GM21367 (cell line): ENCODE results near the gene DDIT3.

Experiments
- ATAC-seq: cut with Tn5 transposase; IDR thresholded peaks from one replicate; pipeline ENCODE4 v1.9.1; 2021; ENCODE audit not compliant: unreplicated experiment

The DDIT3 gene

DNA sequence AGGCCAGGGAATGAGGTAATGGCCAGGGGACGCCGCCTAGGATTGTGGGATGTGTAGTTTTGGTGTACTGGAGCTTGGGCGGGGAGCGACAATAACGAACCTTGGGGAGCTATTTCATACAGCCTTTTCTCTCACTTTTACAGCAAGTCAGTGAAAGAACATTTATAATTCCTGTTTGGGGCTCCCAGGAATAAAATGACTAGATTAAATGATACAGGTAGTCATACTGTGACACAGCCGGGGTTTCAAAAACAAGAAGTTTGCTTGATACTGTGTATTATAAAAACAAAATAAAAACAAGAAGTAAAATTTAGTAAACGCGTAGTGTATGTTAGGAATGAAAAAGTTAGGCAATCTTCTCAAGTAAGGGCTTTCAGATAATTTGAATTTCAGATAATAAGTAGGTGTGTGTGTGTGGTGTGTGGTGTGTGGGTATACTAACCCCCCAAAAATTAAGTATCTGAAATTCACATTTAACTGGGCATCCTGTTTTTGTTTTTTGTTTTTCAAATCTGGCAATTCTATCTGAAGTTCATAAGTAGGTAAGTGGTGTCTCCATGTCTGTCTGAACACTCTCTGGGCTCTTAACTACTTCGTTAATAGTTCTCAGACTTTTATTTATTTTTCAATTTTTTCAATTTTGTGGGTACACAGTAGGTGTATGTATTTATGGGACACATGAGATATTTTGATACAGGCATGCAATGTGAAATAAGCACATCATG, 27.1 kb upstream of the DDIT3 start:
- no peak for ATAC-seq

DNA sequence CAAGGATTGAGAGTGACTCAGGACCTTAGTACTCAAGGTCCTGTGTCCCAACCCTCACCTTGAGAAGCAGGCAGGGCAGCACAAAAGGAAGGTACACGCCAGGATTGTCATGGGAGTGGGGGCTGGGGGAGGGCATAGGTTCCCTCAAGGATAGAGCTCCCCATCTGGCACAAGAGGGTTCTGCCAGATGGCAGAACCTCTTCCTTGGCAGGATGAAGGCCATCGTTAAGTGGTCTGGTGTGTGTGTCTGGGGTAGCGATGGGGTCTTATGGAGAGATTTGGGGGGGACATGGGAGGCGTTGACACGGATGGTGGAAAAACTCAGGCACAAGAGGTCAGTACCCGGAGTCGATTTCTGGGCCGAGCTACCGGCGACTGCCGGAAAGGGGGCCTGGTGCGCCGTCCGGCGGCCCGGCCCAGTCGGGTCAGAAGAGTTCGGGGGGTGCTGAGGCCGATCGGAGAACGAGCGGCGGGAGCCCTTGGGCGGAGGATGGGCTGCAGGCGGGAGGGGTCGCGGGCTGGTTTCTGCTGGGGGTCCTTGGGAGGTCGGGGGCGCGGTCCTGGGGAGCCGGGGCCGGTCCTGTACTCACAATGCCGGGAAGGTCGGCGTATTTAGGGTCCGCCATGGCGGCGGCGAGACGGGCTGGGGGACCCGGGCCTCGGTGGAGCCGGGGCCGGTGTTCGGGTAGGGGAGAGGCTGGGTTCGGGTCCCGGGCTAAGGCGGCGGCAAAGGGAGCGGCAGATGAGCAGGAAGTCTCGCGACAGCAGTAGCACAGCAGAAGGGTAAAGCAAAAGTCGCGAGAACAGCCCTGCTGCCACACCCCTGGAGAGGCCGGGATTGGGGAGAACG, 26.3 kb upstream of the DDIT3 start, which contains the start of gene DCTN2:
DCTN2 (minus strand) TSS at position 755 of the 850 bp plus-strand sequence; CDS start at position 626, 129 bp downstream.
- ATAC-seq = peak; percentile 95

DNA sequence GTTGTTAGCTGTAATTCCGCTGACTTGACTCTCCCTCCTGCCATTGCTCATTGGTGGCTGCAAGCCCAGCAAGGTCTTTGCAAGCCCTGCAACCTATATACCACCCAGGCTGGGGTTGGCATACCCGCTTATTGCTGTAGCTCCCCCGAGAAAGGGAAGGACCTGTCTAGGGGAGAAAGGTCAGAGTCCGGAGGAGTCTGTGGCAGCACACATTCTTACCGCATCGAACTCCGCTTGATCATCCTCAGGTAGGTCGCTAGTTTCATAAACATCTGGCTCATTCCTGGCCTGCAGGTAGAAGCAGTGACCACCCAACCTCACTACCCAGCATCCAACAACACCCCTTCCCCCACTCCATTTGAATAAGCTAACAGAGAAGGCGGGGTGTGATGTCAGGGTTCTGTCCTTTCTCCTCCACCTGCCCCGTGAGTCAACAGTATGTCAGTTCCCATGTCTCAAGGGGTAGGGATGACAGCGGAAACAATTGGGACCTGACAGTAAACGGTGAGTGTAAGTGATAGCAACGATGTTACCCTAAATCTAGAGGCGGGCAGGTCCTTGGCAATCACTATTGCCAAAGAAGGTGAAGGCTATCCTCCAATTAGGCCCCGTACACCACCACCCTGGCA, 25.6 kb upstream of the DDIT3 start:
- no peak for ATAC-seq

DNA sequence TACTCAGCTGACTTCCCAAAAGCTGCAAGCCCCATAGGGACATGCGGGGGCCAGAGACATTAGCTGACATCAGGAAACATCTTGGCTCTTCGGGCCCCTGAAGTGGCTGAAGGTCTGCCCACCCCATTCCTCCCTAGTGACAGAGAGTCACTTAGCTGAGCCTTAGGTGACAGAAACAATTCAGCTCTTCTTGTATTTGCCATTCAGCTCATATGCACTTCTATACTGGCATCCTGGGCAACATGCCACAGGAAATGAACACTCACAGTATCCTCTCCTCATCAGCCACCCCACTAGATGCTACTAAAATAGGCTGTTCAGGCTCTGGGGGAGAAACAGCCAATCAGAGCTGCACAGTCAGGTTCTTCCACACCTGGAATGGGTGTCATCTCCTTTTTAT, 23.3 kb upstream of the DDIT3 start:
- ATAC-seq = no peak

DNA sequence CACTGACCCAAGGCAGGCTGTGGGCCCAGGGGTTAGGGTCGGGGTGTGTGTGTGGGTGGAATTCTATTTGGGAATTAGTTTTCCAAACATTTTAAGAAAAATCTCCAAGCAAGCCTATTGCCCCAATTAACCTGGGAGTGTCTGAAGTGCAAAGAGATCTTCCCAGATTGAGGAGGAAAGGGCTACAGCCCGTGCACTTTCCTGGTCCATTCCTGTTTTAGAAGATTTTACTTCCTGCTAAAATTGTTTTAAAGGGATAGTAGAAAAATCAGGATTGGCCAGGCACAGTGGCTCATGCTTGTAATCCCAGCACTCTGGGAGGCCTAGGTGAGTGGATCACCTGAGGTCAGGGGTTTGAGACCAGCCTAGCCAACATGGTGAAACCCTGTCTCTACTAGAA, 21.4 kb upstream of the DDIT3 start:
- no peak for ATAC-seq

DNA sequence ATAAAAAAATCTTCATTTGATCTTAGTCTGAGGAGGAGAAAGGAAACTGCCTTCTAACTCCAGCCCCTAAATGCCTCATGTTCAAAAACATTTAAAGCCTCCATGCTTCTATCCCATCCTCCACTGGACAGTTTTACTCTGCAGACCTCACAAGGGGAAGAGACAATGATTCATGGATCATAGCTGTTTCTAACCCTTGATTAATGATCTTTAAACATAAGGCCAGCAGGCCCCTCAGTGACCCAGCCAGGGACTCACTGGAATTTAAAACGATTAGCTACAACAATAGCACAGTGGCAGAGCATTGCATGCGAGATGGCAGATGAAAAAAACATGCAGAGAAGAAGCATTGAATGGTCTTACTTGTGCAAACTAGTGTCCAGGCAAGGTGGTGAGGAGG, 20.7 kb upstream of the DDIT3 start:
- ATAC-seq = no peak

DNA sequence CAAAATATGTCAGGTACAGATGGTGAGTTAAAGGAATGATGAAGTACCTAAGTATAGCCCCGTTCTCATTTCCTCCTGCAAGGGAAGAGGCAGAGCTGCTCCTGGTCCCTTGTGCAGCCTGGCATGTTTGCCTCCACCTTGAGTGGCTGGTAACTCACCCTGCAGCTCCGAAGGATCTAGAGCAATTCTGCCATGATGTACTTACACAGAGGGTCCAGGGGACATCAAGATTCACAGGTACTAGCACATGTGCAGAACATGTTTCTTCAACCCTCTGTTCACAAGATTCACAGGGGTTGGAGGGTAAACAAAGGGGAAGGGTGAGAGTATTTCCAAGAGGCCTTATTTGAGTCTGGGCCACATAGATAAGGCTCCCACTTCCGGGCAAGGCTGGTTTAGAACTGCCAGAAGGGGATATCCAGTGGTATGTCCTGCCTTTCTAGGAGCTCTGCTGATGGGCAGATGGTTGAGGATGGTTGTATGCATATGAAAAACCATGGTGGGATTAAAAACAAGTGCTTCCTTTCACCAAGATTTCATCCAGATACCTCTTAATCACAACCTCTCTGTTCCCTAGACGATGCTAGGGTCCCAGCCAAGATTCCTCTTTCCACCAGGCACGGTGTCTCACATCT, 18.9 kb upstream of the DDIT3 start:
- no peak for ATAC-seq

DNA sequence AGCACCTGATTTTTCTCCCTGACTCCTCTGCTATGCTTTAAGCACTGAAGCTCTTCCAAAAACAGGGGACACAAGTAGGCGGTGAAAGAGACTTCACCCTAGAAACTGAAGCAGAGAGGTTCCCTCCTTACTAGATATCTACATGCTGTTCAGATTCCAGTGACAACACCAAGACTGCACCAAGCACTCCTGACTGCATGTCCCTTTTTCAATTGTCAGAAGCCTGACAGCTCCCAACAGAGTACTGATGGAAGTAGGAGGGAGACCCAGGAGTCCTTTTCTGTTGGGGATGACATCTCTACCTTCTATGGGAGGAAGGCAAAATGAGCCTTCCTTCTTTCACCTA, 16.3 kb upstream of the DDIT3 start:
- ATAC-seq = no peak

DNA sequence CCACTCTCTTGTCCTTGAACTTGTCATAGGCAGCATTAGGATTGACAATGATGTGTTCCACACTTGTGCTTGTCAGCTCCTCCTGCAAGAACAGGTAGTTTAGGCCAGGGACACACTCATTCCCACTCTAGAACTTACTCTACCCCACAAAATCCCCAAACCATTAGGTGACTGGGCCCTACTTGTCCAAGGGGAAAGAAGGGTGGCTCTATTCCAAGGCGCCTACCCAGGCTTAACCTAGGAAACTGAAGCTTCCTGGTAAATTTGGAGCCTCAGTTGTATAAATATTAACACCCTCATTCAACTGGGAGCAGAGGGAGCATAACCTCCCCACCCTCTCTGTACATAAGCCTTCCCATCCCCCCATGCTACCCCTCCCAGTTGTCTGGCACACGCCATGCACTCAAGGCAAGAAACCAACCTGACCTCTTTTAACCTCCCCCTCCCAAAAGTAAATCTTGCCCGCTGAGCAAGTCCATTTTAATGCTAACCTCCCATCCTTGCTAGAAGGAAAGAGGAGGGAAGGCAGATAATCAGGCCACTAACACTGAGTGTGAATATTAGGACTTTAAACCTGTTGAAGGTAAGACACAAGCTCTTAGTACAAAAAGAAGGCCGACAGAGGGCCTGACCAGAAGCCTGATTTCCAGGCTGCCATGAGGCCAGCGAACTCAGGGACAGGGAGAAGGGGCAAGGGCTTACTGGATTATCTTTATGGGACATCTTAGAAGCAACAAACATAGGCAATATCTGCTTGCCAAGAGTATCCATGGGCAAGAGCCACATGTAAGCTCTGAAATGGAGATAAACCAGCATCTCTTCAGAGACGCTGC, 15.7 kb upstream of the DDIT3 start:
- no peak for ATAC-seq

DNA sequence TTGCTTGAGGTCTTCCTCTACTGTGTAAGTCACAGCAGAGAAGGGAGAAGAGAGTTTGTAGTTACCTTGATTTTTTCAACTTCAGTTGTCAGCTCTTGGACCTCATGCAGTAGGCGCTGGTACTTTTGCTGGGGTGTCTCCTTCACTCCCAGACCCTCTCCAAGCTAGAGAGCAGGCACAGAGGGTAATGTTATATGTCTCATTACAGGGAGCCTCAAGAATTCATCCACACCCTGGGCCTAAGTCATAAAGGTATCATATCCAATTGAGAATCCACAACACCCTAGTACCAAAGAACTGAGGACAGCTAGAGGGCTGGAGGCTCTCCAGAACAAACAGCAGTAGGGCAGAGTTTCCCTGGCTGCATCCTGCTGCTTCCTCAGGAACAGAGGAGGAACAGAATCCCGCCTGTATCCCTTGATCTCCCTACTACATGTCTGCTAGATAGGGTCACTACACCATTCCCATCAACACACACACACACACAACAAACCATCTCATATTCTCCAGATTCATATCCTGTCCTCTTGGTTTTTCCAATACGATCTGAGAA, 14.8 kb upstream of the DDIT3 start:
- no peak for ATAC-seq

DNA sequence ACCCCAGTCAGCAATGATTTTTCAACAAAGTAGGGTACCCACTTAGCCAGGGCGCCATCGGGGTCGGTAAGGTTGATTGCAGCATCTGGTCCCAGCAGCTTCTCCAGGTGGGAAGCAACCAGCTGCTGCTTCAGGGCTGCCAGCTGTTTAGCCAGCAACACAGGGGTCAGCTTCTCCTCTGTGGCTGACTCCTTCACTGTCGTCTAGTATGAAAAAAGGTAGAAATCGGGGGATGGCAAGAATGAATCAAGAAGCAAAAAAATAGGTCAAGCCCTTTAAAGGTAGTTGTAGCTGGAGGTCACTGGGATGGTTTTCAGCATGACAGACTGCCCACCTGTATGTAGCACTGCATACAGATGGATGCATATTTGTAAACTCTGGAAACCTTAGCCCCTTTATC, 13.9 kb upstream of the DDIT3 start:
- ATAC-seq = no peak

DNA sequence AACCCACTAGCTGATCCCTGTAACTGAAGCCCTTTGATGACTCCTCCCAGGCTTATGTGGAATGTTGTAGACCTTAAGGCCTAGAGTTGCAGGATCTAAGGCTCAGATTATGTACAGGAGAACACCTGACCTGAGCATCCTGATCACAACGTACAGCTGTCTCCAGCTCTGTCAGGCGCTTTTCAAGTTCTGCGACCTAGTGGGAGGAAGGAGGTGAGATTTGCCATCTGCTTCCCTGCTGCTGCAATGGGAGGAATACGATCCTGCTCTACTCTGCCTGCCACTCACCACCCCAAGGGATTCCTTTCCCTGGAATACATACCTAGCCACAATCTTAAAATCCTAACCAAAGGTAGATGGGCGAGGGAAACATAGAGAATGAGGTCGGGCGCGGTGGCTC, 12.8 kb upstream of the DDIT3 start:
- ATAC-seq = no peak

DNA sequence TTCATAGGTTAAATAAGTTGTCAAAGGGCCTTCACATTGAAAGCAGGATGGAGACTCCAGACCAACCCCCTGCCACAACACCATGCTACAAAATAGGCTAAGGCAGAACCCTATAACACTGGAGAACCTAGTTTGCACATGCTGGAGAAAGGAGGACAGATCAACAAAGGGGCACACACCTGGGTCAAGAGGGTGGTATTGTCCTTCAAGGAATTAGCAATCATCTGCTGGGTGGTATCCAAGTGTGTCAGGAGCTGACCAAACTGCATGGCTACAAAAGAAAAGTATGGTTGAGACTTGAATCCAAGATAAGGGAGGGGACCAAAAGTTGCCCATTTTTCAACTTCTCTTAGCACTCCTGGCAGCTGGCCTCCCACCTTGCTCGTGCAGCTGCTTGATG, 11.5 kb upstream of the DDIT3 start:
- ATAC-seq = no peak

DNA sequence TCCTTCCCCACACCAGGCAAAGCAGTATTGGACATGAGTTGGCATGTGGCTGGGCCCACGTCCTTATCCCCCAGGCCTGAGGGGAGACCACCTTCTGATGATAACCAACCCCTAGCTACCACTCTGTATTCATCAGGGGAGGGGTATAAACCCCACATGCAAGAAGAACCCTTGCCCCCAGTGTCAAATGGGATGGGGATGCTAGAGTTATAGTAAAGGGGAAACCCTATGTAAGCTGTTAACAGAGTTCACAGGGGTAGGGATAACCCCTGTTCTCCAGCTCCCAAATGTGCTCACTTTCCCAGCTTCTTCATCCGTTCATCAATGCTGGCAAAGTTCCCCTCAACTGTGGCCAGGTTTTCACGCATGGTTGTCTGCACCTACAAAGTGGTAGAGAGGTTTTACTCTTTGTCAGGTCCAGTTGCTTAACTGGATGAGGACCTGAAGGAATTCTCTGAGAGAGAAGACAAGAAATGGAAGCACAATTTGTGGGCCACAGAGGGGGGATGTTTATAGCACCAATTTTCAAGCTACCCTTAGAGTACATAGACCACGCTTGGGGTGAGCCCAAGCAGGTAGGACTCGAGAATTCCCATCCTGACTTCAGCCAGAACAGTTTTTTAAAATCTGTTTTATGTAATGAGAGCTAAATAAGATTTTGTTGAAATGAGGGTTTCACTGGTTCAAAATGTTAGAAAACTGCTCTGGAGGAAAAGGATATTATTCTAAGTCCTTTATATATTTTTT, 10.3 kb upstream of the DDIT3 start:
- no peak for ATAC-seq

DNA sequence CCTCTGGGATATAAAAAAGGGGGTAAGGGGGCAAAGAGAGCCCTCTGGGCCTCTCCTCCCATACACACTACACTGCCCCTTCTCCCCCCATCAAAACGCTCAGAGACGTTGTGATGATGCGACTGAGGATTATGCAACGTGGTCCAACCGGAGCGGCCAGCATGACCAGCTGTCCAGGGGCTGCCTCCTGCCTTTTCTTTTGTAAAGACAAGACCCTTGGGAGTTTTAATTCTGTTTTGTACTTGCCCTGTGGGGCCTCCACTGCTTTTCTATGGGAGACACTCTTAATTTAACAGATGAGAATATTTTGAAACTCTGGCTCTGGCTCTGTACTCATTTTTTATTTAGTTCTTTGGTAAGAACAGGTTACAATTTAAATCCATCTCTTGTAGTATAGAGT, 9.5 kb upstream of the DDIT3 start:
- no peak for ATAC-seq

DNA sequence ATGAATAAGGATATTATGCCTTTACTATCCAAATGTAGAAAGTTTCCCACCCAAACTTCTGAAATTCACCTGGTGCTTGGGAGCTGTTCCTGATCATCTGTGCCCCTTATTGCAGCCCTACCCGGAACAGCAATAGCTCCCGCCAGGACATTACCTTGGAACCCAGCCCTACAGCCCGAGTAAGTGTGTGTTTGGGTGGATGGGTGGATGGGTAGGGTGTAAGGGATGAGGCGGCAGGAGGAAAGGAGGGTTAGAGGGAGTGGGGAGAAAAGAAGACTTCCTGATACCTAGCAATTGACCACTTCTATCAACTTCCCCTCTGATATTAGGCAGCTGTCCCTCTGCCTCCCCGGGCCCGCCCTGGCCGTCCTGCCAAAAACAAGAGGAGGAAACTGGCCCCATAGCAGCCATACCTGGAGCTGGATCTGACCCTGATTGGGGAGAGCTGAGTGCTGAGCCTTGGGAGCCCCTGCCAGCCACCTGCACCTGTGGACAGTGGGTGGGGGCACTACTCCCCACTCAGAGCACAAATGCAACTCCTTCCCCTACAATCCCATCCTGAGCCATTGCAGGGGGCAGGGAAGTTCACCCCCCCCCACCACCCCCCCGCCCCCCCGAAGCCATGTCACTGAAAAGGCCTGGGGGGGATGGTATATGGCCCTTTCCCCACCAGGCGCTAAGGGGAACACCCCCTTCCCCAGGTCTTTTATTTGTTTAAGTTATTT, 8.7 kb upstream of the DDIT3 start:
- ATAC-seq = no peak

DNA sequence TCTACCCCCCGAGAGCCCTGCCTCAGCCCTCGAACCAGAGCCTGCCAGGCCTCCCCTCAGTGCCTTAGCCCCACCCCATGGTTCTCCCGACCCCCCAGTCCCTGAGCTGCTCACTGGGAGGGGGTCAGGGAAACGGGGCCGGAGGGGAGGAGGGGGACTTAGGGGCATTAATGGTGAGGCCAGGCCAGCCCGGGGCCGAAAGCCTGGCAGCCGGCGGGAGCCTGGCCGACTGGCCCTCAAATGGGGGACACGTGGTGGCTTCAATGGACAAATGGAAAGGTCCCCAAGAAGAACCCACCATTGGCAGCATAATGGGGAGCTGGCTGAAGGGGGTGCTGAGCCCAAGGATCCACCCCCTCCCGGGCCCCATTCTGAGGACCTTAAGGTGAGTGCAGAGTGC, 7.9 kb upstream of the DDIT3 start:
- ATAC-seq = no peak

DNA sequence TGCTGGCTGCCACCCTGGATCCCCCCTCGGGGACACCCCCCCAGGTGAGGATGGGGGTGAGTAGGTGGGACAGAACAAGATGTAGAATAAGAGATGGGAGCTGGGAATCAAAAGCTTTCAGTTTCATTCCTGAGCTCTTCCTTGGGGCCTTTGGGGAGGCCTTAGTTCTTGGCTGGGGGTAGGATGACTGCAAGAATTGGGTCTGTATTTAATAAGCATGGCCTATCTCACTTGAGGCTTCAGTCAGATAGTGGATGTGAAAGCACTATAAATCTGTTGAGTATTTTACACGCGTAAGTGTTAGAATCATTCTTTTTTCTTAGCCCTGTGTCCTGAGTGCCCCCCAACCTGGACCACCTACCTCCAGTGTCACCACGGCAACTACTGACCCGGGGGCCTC, 6.9 kb upstream of the DDIT3 start:
- ATAC-seq = no peak

DNA sequence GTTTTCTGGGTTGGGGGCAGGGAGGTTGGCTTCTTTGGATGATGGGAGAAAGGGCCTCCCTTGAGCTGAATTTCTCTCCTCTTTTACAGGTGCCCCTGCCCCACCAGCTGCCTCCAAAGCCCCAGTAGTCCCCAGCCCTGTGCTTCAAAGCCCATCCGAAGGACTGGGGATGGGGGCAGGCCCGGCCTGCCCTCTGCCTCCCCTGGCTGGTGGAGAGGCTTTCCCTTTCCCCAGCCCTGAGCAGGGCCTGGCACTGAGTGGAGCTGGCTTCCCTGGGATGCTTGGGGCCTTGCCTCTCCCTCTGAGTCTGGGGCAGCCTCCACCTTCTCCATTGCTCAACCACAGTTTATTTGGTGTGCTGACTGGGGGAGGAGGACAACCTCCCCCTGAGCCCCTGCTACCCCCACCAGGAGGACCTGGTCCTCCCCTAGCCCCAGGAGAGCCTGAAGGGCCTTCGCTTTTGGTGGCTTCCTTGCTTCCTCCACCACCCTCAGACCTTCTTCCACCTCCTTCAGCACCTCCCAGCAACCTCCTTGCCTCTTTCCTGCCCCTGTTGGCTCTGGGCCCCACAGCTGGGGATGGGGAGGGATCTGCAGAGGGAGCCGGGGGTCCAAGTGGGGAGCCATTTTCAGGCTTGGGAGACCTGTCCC, 6.3 kb upstream of the DDIT3 start:
- no peak for ATAC-seq
